NCI-H2029 treated with DMSO at 0.1 percent for 48 hours (cell line): ENCODE measurements around the gene NTF4.

Experiments used
- DNase-seq: peaks from one replicate; lab custom pipeline; 2025; lab: John Stamatoyannopoulos, UW

Gene NTF4

DNA sequence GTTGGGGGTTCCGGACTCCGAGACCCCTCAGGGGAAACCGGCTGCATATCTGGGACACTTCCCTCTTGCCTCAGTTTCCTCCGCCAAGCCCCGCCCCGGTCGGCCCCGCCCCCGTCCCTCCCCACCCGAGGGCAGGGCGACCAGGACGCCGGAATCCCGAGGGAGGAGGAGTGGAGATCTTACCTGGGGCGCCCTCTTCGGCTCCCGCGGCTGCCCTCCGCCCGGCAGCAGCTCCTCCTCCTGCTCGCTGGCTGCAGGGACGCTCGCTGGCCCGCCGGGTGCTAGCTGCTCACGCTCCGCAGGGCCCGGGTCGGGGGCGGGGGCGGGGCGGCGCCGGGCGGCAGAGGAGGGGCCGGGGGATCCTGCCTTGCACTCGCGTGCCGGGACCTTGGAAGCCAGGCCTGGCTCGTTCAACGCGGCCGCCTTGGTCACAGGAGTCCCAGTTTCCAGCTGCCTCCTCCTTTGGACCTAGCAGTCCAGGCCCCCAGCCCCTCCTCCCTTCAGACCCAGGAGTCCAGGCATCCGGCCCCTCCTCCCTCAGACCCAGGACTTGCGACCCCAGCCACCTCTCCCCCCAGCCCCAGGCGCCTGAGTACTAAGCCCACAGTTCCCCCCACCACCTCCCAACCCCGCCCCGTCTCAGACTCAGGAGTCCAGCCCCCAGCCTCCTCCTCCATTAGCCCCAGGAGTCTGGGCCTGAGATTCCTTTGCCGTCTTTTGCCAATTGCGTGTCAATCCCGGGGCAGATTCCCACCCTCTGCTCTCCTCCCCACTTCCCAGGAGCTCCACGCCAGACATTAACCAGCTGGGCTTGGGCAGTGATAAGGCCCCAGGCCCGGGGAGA is at the start of gene NTF4:
NTF4 (minus strand) TSS at position 51 of the 844 bp plus-strand sequence. CDS start 2,821 bp downstream, outside the sequence.
- DNase-seq: no peak

DNA sequence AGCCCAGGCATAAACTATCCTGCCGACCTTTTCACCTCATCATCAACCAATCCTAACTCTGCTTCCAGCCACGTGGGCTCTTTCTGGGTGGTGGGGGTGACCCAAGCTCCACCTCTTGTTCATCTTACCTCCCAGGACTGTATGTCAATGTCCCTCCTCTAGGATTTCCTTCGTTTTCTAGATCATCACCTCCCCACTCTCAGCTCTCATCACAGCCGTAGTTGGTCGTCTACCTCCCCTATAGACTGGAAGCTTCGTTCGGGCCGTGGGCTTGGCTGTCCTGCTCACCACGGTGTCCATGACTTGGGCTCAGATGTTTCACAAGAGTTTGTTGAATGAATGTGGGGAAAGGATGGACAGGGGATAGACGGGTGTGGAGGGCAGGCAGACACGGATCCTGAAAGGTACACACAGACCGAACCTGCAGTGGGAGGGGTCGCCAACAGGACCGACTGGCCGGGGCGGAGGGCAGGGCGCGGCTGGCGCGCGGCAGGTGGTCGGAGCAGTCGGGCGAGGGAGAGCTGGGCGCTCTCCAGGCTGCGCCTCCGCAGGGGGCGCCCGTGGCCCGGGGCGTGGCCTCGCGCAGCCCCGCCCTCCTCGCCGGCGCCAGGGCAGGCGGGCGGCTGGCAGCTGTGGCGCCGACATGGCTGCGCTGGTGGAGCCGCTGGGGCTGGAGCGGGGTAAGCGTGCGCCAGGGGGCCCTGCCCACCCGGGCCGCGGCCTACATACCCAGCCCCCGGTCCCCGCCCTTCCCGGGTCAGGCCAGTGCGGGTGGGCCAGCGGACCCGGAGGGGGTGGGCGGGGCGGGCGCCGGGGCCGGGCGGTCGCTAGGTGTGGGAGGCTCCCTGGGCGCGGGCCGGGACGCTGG is 49.4 kb upstream of the NTF4 start, which contains the start of gene LIN7B:
LIN7B (plus strand) TSS at position 609 of the 868 bp plus-strand sequence; CDS start at position 644, 35 bp downstream.
- peak; percentile 42 for DNase-seq

DNA sequence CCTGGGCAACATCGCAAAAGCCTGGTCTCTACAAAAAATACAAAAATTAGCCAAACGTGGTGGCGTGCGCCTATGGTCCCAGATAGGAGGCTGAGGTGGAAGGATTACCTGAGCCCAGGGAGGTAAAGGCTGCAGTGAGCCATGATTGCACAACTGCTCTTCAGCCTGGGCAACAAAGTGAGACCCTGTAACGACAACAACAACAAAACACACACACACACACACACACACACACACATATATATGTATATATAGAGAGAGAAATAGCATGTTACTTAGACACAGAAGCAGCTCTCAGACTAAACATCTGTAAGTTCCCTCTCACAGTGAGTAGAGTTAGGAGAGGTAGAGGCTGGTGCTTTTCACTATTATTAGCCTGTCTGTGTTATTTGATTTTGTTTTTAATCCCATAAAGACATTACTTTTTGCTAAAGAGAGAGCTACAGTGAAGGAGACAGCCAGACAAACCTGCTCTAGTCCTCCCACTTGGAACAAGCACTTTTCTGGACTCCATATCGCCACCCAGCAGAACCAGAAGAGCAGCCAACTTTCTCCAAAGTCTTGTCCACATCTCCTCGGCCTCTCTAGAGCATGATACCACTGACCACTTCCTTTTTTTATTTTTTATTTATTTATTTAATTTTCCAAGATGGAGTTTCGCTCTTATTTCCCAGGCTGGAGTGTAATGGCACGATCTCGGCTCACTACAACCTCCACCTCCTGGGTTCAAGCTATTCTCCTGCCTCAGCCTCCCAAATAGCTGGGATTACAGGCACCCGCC is 46.8 kb upstream of the NTF4 start:
- DNase-seq: no peak

DNA sequence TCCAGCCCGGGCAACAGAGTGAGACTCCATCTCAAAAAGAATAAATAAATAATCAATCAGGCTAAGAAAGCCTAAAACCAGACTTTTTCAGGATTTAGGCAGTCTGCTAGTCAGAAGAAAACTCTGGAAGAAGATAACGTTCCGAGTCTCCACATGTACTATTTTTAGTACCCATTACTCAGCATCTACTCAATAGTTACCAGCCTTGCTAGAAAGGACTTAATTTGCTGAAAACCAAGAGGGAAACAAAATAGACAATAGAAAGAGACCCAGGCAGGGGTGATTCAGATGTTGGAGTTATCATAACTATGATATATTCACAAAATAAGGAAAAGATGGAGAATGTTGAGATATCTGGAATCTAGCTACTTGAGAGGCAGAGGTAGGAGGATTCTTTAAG is 45.9 kb upstream of the NTF4 start:
- DNase-seq: no peak

DNA sequence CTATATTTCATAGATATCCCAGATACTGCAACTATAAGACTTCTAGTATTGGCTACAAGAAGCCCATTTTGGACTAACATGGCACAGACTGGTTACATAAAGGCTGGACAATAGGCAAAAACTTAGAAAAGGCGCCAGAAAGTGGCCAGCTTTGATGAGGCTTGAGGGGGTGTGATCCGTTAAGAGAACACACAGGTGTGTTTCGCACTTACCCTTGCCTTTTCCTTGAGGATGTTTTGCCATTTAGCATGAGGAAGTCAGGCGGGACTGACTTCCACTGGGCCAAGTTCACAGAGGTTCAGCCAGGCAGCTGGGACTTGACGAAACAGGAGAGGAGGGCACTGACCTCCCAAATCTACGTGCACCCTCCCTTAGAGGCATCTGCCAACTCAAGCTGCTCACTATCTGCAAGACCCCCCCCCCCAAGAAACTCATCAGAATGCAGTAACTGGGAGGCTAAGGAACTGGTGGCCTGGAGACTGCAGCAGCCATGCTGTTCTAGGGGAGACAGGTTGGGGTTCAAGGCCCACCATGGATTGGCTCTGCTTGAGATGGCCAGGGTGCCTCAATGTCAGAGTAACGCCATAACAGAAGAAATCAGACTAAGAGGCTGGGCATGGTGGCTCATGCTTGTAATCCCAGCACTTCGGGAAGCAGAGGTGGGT is 45.1 kb upstream of the NTF4 start:
- no peak for DNase-seq

GRCh38 chr19:49109051-49109450 is 44.4 kb upstream of the NTF4 start:
- DNase-seq: no peak

DNA sequence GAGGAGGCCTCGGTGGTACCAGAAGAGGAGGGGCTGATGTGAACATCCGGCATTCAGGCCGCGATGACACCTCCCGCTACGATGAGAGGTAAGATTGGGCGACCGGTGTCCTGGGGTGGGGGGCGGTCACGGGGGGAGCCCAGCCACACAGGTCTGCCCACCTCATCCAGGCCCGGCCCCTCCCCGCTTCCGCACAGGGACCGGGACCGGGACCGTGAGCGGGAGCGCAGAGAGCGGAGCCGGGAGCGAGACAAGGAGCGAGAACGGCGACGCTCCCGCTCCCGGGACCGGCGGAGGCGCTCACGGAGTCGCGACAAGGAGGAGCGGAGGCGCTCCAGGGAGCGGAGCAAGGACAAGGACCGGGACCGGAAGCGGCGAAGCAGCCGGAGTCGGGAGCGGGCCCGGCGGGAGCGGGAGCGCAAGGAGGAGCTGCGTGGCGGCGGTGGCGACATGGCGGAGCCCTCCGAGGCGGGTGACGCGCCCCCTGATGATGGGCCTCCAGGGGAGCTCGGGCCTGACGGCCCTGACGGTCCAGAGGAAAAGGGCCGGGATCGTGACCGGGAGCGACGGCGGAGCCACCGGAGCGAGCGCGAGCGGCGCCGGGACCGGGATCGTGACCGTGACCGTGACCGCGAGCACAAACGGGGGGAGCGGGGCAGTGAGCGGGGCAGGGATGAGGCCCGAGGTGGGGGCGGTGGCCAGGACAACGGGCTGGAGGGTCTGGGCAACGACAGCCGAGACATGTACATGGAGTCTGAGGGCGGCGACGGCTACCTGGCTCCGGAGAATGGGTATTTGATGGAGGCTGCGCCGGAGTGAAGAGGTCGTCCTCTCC is 43.2 kb upstream of the NTF4 start:
- no peak for DNase-seq

DNA sequence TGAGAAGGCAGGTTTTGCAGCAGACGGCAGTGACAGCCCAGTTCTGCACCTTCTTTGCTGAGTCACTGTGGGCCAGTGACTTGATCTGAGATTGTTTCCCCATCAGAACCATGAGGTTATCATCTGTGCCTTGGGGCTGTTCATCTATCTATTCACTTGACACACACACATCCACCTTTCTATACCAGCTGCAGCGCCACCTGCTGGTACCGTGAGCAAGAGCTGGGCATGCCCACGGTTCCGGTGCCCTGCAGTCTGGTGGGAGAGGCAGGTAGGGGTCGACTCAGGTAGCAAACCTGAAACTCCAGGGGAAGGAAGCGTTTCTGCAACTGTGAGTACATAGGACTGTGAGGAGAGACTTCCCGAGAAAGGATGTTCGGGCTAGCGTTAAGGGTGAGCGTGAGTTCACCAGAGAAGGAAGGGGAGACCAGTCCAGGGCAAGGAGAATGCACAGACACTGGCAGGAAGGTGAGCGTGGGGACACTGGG is 42.1 kb upstream of the NTF4 start:
- DNase-seq: no peak

DNA sequence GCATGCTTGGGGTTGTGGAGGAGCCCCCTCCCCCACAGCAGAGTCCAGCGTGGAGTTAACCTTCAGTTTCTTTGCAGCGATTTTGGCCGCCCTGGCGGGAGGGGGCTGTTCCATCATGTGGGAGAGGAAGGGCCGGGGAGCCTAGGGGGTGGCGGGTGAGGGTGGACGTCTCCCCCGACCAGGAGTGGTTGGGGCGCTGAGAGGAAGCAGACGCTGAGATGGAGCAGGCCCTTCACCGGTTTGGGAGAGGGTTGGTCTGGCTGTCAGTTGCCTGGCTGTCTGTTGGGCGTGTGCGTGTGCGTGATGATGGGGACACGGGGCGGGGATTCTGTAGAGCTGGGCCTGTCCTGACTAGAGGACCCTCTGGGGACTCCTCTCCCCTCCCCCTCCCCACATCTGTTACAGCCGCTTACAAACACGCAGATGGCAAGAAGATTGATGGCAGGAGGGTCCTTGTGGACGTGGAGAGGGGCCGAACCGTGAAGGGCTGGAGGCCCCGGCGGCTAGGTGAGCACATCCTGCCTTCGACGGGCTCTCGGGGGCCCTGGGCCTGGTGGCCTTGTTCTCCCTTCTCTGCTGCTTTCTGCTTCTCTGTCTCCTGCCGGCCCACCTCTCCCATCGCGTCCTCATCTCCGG is 39.7 kb upstream of the NTF4 start:
- no peak for DNase-seq

DNA sequence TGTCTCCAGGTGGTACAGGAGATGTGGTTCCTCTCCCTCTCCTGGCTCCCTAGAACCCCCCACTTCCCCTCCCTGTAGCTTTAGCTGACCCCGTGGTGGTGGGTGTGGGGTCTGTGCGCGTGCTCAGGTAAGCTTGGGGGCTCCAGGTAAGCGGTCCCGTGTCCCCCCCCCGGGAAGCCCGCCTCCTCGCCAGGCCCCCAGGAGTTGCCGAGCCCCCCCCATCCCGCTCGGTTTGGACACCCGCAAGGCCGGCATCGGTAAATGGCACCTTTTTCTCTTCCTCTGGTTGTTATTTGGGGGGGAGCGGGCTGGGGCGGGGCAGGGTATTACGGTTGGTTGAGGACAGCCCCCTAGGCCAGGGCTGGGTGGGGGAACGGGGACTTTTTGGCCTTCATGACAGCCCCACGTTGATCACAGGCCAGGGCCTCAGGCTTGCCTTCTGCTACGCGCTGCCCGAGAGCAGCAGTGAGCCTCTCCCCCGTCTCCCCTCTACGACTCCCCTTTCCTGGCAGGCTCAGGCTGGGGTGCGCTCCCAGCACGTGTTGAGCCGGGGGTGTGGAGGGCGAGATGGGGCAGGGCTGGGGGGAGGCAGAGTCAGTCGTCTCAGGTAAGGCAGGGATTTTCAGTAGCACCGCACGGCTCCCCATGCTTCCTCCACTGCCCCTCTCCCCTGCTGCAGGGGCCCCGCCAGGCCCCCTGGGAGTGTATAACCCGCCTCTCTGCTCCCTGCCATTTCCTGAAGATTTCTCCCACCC is 38.9 kb upstream of the NTF4 start:
- no peak for DNase-seq

GRCh38 chr19:49102303-49102702 is 37.7 kb upstream of the NTF4 start:
- DNase-seq: no peak

DNA sequence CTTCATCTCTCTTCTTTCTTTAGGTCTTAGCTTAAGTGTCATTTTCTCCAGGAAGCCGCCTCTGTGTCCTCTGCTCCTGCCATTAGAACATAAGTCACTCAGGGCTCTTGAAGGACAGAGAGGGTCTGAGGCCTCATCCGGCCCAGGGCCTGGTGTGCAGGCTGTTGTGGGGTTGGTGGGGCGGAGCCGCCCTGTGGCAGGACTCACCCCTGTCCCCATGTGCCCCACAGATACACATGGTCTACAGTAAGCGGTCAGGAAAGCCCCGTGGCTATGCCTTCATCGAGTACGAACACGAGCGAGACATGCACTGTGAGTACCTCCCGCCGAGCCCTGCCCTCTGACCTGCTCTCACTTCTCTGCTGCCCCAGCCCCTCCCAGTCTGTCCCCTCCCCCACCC is 36.5 kb upstream of the NTF4 start:
- DNase-seq: no peak

GRCh38 chr19:49098795-49099194 is 34.2 kb upstream of the NTF4 start:
- no peak for DNase-seq

GRCh38 chr19:49097453-49098288 is 33.1 kb upstream of the NTF4 start:
- peak; percentile 79 for DNase-seq

DNA sequence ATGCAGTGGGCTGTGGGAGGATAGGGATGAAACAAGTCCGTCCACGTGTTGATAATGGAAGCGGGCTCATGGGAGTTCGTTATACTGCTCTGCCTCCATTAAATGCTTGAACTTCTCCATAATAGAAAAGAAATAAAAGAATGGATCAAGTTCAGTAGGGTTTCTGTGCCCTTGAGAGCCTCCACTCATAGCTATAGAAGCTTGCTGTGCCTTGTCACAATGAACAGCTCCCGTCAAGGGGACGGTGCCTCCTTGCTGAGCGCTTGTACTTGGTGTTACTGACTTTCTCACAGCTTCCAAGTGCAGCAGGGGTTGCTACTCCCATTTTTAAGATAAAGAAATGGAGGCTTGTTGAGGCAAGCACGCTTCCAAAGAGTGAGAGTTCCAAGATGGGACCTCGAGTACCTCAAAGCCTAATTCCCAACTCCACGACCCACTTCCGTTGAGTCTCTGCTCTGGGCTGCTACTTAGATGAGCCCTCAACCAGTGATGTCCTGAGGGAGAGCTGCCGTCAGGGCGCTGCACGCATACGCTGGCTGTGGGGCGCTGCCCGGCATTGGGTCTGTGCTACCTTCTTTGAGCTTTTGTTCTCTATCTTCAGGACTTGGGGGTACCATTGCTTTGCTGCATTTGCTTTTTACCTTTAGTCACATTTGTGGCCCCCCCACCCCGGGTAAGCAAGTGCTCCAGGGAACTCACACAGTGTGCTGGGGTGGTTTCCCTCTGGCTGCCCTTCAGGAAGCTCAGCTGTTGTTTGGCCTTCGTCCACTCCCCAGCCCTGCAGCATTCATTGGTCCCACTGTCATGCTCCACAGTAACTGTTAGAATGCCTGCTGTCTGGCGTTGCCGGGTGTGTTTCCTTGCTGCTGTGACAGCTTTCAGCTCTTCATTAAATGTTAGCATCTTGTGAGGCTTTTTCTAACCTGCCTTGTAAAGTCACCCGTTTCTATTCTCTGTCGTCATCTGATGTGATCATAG is 30.2 kb upstream of the NTF4 start:
- no peak for DNase-seq

GRCh38 chr19:49092686-49093085 is 28.1 kb upstream of the NTF4 start:
- DNase-seq: no peak

- DNase-seq: no peak
Observed at GRCh38 chr19:49091391-49092038, 26.9 kb upstream of the NTF4 start.
